Tibial artery (tissue), 4 donors: ENCODE data around the gene RBL1.
"Not testable (repeated sequence)": the region's sequence is repeated elsewhere in the genome, so short reads cannot be mapped to it uniquely, and the experiment has no call there.

Experiments used
- DNase-seq, 2 donors: peaks; one replicate each; pipeline ENCODE4 v3.0.0-alpha.2; 2019
- H3K27ac ChIP-seq, 2 donors: fragments of 200-600 bp; sonication (generic) in 1 of 2; 1 replicate in 1 of 2; 2 replicates in 1 of 2; pipeline ENCODE4 v1.5.1; 2018 to 2019; ENCODE audit warnings: mild to moderate bottlenecking in 1 of 2
- H3K27me3 ChIP-seq, 2 donors: fragments of 200-600 bp; sonication (generic) in 1 of 2; one replicate each; pipeline versions ENCODE4 v1.5.1 to v1.6.0; 2016 to 2019
- H3K36me3 ChIP-seq, 3 donors: fragments of 200-600 bp; sonication (generic) in 2 of 3; one replicate each; pipeline ENCODE4 v1.5.1; 2016 to 2019; ENCODE audit warnings: mild to moderate bottlenecking in 2 of 3
- H3K4me1 ChIP-seq, 4 donors: fragments of 200-600 bp; sonication (generic) in 2 of 4; 1 replicate in 3 of 4; 2 replicates in 1 of 4; pipeline ENCODE4 v1.5.1; 2016 to 2019
- H3K4me3 ChIP-seq, 2 donors: fragments of 200-600 bp; sonication (generic) in 1 of 2; 1 replicate in 1 of 2; 2 replicates in 1 of 2; pipeline ENCODE4 v1.5.1; 2018 to 2019; ENCODE audit warnings: mild to moderate bottlenecking in 2 of 2
- H3K9me3 ChIP-seq, 3 donors: fragments of 200-600 bp; sonication (generic) in 1 of 3; one replicate each; pipeline ENCODE4 v1.5.1; 2016 to 2019
- CTCF ChIP-seq, 2 experiments: fragments of 200-600 bp in 1 of 2; fragments of 450-650 bp in 1 of 2; IDR thresholded peaks; one replicate each; pipeline ENCODE4 v1.5.1; 2017 to 2019; ENCODE audit warnings: antibody characterized with exemption in 2 of 2, mild to moderate bottlenecking in 1 of 2, moderate library complexity in 1 of 2
- intact Hi-C: fragments of 100-400 bp; cut with DNase I; formaldehyde crosslinking; loops from one replicate; pipeline ENCODE4 v1.15.0; 2023; ENCODE audit warnings: low total_unique reads

RBL1 gene

GRCh38 chr20:37042986-37043972 lies 52.5 kb downstream of the RBL1 start:
- no peak for TF ChIP-seq CTCF (IDR thresholded peaks at IDR 0.05)
- Histone ChIP-seq H3K27ac (no peak overlapping the region), H3K9me3 (no peaks in the 10 kb centered on the region), H3K4me3 (no peak overlapping the region), H3K27me3 (no peaks in the 10 kb centered on the region), H3K36me3 (peaks cover 24 to 62% (median 39%) of the 10 kb centered on the region in 3 donors), H3K4me1 (no peaks in the 10 kb centered on the region)
- intact Hi-C loops = no loop called here
- DNase-seq = no peak

GRCh38 chr20:37039366-37039765 lies 56.4 kb downstream of the RBL1 start:
- H3K36me3 ChIP-seq = peaks cover 31 to 66% (median 32%) of the 10 kb centered on the region in 3 donors
- H3K27ac ChIP-seq, DNase-seq, H3K4me3 ChIP-seq, H3K9me3 ChIP-seq, intact Hi-C loops, H3K27me3 ChIP-seq, H3K4me1 ChIP-seq: not testable (repeated sequence)

GRCh38 chr20:37032077-37032476 lies 63.7 kb downstream of the RBL1 start:
- H3K4me1 ChIP-seq = no peaks in the 10 kb centered on the region
- H3K27me3 ChIP-seq = no peaks in the 10 kb centered on the region
- intact Hi-C loops = no loop called here
- DNase-seq = no peak
- H3K36me3 ChIP-seq = peaks cover 29 to 55% (median 43%) of the 10 kb centered on the region in 3 donors
- H3K27ac ChIP-seq = no peak overlapping the region
- peaks cover 0 to 6% (median 0%) of the 10 kb centered on the region in 3 donors for H3K9me3 ChIP-seq
- no peak for TF ChIP-seq CTCF (IDR thresholded peaks at IDR 0.05)
- no peak overlapping the region for H3K4me3 ChIP-seq

GRCh38 chr20:37020636-37021035 lies 75.2 kb downstream of the RBL1 start:
- H3K27me3 ChIP-seq = no peaks in the 10 kb centered on the region
- H3K36me3 ChIP-seq = peaks cover 13 to 48% (median 37%) of the 10 kb centered on the region in 3 donors
- no peak for TF ChIP-seq CTCF (IDR thresholded peaks at IDR 0.05)
- DNase-seq = no peak
- no peak overlapping the region for H3K4me3 ChIP-seq
- intact Hi-C loops = no loop called here
- H3K27ac ChIP-seq = no peak overlapping the region
- H3K9me3 ChIP-seq = no peaks in the 10 kb centered on the region
- no peaks in the 10 kb centered on the region for H3K4me1 ChIP-seq

GRCh38 chr20:37012631-37013030 lies 83.2 kb downstream of the RBL1 start:
- DNase-seq, H3K4me3 ChIP-seq, intact Hi-C loops, H3K4me1 ChIP-seq, H3K27ac ChIP-seq, H3K9me3 ChIP-seq, H3K27me3 ChIP-seq: not testable (repeated sequence)
- peaks cover 3 to 27% (median 7%) of the 10 kb centered on the region in 3 donors for H3K36me3 ChIP-seq

- H3K27ac ChIP-seq, H3K4me3 ChIP-seq, H3K4me1 ChIP-seq, H3K27me3 ChIP-seq, intact Hi-C loops, H3K9me3 ChIP-seq, DNase-seq: not testable (repeated sequence)
- H3K36me3 ChIP-seq = peaks cover 0 to 25% (median 3%) of the 10 kb centered on the region in 3 donors
Measured at GRCh38 chr20:37011858-37012257, 83.9 kb downstream of the RBL1 start.

DNA sequence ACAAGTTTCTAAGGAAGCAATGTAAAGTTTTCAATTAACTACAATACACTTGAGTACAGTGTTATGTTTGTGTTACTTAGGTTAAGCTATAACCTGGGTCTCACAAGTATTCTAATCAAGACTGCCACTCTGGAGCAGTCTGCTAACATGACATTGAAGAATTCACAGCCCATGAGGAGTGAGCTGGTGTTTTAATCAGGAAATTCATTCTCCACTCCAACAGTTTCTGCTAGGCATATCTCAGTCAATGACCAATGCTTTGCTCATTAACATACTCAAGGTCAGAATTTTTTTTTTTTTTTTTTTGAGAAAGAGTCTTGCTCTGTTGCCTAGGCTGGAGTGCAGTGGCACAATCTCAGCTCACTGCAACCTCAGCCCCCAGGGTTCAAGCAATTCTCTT lies 84.7 kb downstream of the RBL1 start:
- Histone ChIP-seq H3K36me3 (peaks cover 0 to 25% (median 3%) of the 10 kb centered on the region in 3 donors), H3K27me3 (no peaks in the 10 kb centered on the region), H3K9me3 (no peaks in the 10 kb centered on the region), H3K27ac (no peak overlapping the region), H3K4me1 (no peaks in the 10 kb centered on the region), H3K4me3 (no peak overlapping the region)
- intact Hi-C loops = no loop called here
- no peak for DNase-seq
- no peak for TF ChIP-seq CTCF (IDR thresholded peaks at IDR 0.05)
